Stromal cell of bone marrow (primary cell): ENCODE data around the gene SHLD3.
"Not testable (repeated sequence)": the region's sequence is repeated elsewhere in the genome, so short reads cannot be mapped to it uniquely, and the experiment has no call there.

ENCODE experiments used
- DNase-seq: peaks from one replicate; pipeline ENCODE4 v3.0.0-alpha.2; 2012; ENCODE audit warnings: low read depth

Gene SHLD3

GRCh38 chr5:65624571-65625555 is at the start of gene SHLD3, which contains the start of gene TRAPPC13:
SHLD3 (plus strand) TSS chr5:65625027; CDS start chr5:65629588, 4,561 bp downstream.
TRAPPC13 (plus strand) TSS chr5:65625027; CDS start chr5:65625061, 34 bp downstream.
- DNase-seq = peak; percentile 76

GRCh38 chr5:65577141-65577540 is 47.7 kb upstream of the SHLD3 start:
- no peak for DNase-seq

GRCh38 chr5:65588694-65589093 is 36.1 kb upstream of the SHLD3 start:
- no peak for DNase-seq

- DNase-seq = not testable (repeated sequence)
Observed at GRCh38 chr5:65601761-65602160, 23.1 kb upstream of the SHLD3 start.

- no peak for DNase-seq
Observed at GRCh38 chr5:65611524-65611923, 13.3 kb upstream of the SHLD3 start.

GRCh38 chr5:65612298-65612907 is 12.4 kb upstream of the SHLD3 start:
- DNase-seq = no peak

GRCh38 chr5:65620021-65620420 is 4.8 kb upstream of the SHLD3 start:
- DNase-seq = no peak

- DNase-seq = not testable (repeated sequence)
Observed at GRCh38 chr5:65621961-65622360, 2.9 kb upstream of the SHLD3 start.

- DNase-seq = no peak
Observed at GRCh38 chr5:65623482-65623881, 1.3 kb upstream of the SHLD3 start.

GRCh38 chr5:65624025-65624570 is 729 bp upstream of the SHLD3 start, which contains the start of gene TRIM23:
TRIM23 (minus strand) TSS chr5:65624333; CDS start chr5:65624274, 59 bp downstream.
- DNase-seq = peak; percentile 92

GRCh38 chr5:65625743-65626142 is 916 bp downstream of the SHLD3 start:
- DNase-seq = no peak

GRCh38 chr5:65630981-65631380 is 6.2 kb downstream of the SHLD3 start:
- DNase-seq = no peak

GRCh38 chr5:65640240-65640639 is 15.4 kb downstream of the SHLD3 start:
- no peak for DNase-seq

GRCh38 chr5:65646938-65647337 is 22.1 kb downstream of the SHLD3 start:
- no peak for DNase-seq

- DNase-seq = no peak
Observed at GRCh38 chr5:65647941-65648340, 23.1 kb downstream of the SHLD3 start.

GRCh38 chr5:65651144-65651543 is 26.3 kb downstream of the SHLD3 start:
- DNase-seq = no peak

GRCh38 chr5:65654713-65655112 is 29.9 kb downstream of the SHLD3 start:
- no peak for DNase-seq

GRCh38 chr5:65663804-65664521 is 39.1 kb downstream of the SHLD3 start:
- no peak for DNase-seq

GRCh38 chr5:65668696-65669095 is 43.9 kb downstream of the SHLD3 start:
- DNase-seq = no peak

GRCh38 chr5:65672796-65673195 is 48.0 kb downstream of the SHLD3 start:
- DNase-seq = peak; percentile 22

GRCh38 chr5:65674749-65675148 is 49.9 kb downstream of the SHLD3 start:
- DNase-seq = no peak

- not testable (repeated sequence) for DNase-seq
Observed at GRCh38 chr5:65676056-65676455, 51.2 kb downstream of the SHLD3 start.
